DND-41 (cell line): ENCODE results near the gene DTNB.

ENCODE experiments used
- ATAC-seq: fragments of 200-7000 bp; cut with Tn5 transposase; 3 replicates; pipeline ENCODE4 v1.9.1; 2021; ENCODE audit warnings: low read depth; ENCODE audit not compliant: insufficient read depth
- DNase-seq: peaks from one replicate; pipeline ENCODE4 v3.0.0-alpha.2; 2020
- H2AFZ ChIP-seq: 2 replicates; pipeline ENCODE4 v1.6.0; 2012; ENCODE audit warnings: low read depth, low read length
- H3K27ac ChIP-seq: 2 replicates; pipeline ENCODE4 v1.5.1; 2012; ENCODE audit warnings: low read length, inconsistent platforms
- H3K27me3 ChIP-seq: fragments of 200-600 bp; sonication (generic); 2 replicates; pipeline ENCODE4 v1.6.0; 2012; ENCODE audit warnings: low read length, mild to moderate bottlenecking, inconsistent platforms; ENCODE audit not compliant: insufficient read depth, poor library complexity
- H3K36me3 ChIP-seq: 2 replicates; pipeline ENCODE4 v1.5.1; 2012; ENCODE audit warnings: low read length, inconsistent platforms; ENCODE audit not compliant: insufficient read depth
- H3K4me1 ChIP-seq: 2 replicates; pipeline ENCODE4 v1.5.1; 2012; ENCODE audit warnings: mild to moderate bottlenecking, low read length; ENCODE audit not compliant: insufficient read depth
- H3K4me2 ChIP-seq: 2 replicates; pipeline ENCODE4 v1.6.0; 2012; ENCODE audit warnings: mild to moderate bottlenecking, moderate library complexity, low read length, inconsistent platforms; ENCODE audit not compliant: insufficient read depth
- H3K4me3 ChIP-seq, 2 experiments: fragments of 200-600 bp in 1 of 2; shearing (Covaris generic) in 1 of 2; 2 replicates each; pipeline ENCODE4 v1.5.1; 2012 to 2016; ENCODE audit warnings: inconsistent platforms in 2 of 2, low read length in 2 of 2, mild to moderate bottlenecking in 2 of 2, low read depth in 1 of 2, moderate library complexity in 1 of 2
- H3K79me2 ChIP-seq: 2 replicates; pipeline ENCODE4 v1.6.0; 2012; ENCODE audit warnings: low read length, inconsistent platforms; ENCODE audit not compliant: insufficient read depth
- H3K9ac ChIP-seq: 2 replicates; pipeline ENCODE4 v1.6.0; 2012; ENCODE audit warnings: low read depth, mild to moderate bottlenecking, inconsistent platforms, low read length, moderate library complexity
- H3K9me3 ChIP-seq: 2 replicates; pipeline ENCODE4 v1.5.1; 2012; ENCODE audit warnings: low read length, moderate library complexity, mild to moderate bottlenecking, inconsistent platforms; ENCODE audit not compliant: insufficient read depth, severe bottlenecking
- H4K20me1 ChIP-seq: 2 replicates; pipeline ENCODE4 v1.6.0; 2012; ENCODE audit warnings: low read length; ENCODE audit not compliant: insufficient read depth
- CTCF ChIP-seq: IDR thresholded peaks from 2 replicates; pipeline ENCODE4 v1.5.1; 2012; ENCODE audit warnings: borderline replicate concordance, low read length, moderate library complexity, mild to moderate bottlenecking; ENCODE audit not compliant: poor library complexity, severe bottlenecking; ENCODE audit errors: extremely low read depth
- EZH2 ChIP-seq: IDR thresholded peaks from 3 replicates; pipeline ENCODE4 v1.6.1; 2012; ENCODE audit warnings: borderline replicate concordance, low read depth, mild to moderate bottlenecking, moderate library complexity, low read length, inconsistent platforms; ENCODE audit not compliant: severe bottlenecking

DTNB gene

GRCh38 chr2:25341011-25341727 lies 332.2 kb downstream of the DTNB start:
- Histone ChIP-seq H3K9ac (peak overlapping the region; percentile 50), H4K20me1 (peaks cover 38% of the 10 kb centered on the region), H3K4me2 (peak overlapping the region; percentile 63; the same call in 1 of the 2 replicates), H3K36me3 (no peaks in the 10 kb centered on the region), H2AFZ (no peak overlapping the region; the same call in 1 of the 2 replicates), H3K9me3 (no peaks in the 10 kb centered on the region), H3K4me3 (peak overlapping the region in 1 of 2 experiments; percentile 75; a peak in 2 of 4 replicates), H3K27me3 (no peaks in the 10 kb centered on the region), H3K79me2 (peaks cover 41% of the 10 kb centered on the region), H3K27ac (no peak overlapping the region), H3K4me1 (peaks cover 25% of the 10 kb centered on the region)
- TF ChIP-seq CTCF = no peak
- TF ChIP-seq EZH2 = no peak
- ATAC-seq (peak; percentile 16; the same call in 1 of the 3 replicates), DNase-seq (peak; percentile 42)

- H3K79me2 ChIP-seq = peaks cover 49% of the 10 kb centered on the region
- peak overlapping the region in 1 of 2 experiments; percentile 75; a peak in 2 of 4 replicates for H3K4me3 ChIP-seq
- H3K4me1 ChIP-seq = peaks cover 25% of the 10 kb centered on the region
- peaks cover 46% of the 10 kb centered on the region for H4K20me1 ChIP-seq
- no peaks in the 10 kb centered on the region for H3K36me3 ChIP-seq
- no peaks in the 10 kb centered on the region for H3K27me3 ChIP-seq
- ATAC-seq = no peak
- no peaks in the 10 kb centered on the region for H3K9me3 ChIP-seq
- no peak overlapping the region for H2AFZ ChIP-seq
- peak overlapping the region; percentile 63 for H3K4me2 ChIP-seq
- H3K9ac ChIP-seq = peak overlapping the region; percentile 50; the same call in 1 of the 2 replicates
- TF ChIP-seq EZH2 = no peak
- TF ChIP-seq CTCF = no peak
- no peak overlapping the region for H3K27ac ChIP-seq
- no peak for DNase-seq
Measured at GRCh38 chr2:25340181-25340921, 333.0 kb downstream of the DTNB start.

GRCh38 chr2:25339791-25340180 lies 333.6 kb downstream of the DTNB start:
- Histone ChIP-seq H3K27me3 (no peaks in the 10 kb centered on the region), H2AFZ (no peak overlapping the region), H3K9ac (no peak overlapping the region), H3K4me1 (peaks cover 25% of the 10 kb centered on the region), H3K9me3 (no peaks in the 10 kb centered on the region), H3K4me2 (peak overlapping the region; percentile 63), H3K36me3 (no peaks in the 10 kb centered on the region), H3K27ac (no peak overlapping the region), H4K20me1 (peaks cover 50% of the 10 kb centered on the region), H3K79me2 (peaks cover 55% of the 10 kb centered on the region), H3K4me3 (peak overlapping the region in 1 of 2 experiments; percentile 24; a peak in 2 of 4 replicates)
- no peak for DNase-seq
- TF ChIP-seq CTCF (no peak), EZH2 (no peak)
- ATAC-seq = no peak
